Stimulated activated naive CD4-positive, alpha-beta T cell (primary cell): Measurements from ENCODE around the gene ZNF496.
"Not testable (repeated sequence)": the region's sequence is repeated elsewhere in the genome, so short reads cannot be mapped to it uniquely, and the experiment has no call there.

Source experiments
- DNase-seq, 6 experiments: peaks; one replicate each; lab custom pipeline; 2025; lab: John Stamatoyannopoulos, UW

ZNF496 gene

DNA sequence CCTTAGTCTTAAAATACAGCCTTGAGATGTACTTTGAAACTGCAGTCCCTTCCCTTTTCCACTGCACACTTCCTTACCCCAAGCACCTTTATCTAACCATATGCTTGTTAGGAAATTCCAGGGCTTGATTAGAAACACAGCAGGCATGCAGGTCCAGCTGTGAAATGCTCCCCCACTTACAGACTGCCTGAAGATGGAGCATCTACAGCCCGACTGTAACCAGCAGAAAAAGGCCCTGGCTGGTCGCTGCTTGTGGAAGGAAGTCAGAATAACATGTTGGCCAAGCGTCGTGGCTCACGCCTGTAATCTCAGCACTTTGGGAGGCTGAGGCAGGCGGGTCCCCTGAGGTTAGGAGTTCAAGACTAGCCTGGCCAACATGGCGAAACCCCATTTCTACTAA, 38.6 kb downstream of the ZNF496 start:
- DNase-seq = no peak

DNA sequence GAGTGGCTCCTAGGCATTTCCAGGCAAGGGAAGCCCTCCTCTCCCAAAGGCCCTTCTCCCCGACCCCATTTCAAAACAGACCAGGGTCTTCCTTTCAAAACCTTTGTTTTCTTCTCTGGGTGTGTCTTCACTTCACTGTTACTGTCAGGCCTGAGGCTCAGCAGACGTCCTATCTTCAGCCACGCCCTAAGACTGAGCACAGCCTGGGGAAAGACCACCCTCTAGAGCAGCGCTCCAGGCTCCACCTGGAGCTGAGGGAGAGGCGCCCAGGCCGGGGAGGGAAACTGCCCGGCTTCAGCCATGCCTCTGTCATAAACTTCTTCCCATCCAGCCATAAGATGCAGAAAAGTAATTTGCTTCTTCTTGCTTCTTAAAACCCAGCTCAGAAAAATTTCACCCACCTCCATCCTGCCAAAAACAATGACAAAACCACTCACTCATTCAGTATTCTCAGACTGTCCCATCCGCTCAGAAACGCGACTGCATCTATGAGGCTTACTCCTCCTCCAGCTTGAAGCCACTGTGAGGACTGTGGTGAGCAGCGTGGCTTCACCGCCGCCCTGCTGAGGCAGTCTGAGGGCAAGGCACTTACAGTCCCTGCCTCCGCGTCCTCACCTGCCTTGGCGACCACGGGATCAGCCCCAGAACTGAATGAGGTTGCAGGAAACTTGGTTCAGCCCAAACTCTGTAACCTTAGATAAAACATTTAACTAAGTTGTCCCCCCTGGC, 39.7 kb downstream of the ZNF496 start:
- DNase-seq = no peak

DNA sequence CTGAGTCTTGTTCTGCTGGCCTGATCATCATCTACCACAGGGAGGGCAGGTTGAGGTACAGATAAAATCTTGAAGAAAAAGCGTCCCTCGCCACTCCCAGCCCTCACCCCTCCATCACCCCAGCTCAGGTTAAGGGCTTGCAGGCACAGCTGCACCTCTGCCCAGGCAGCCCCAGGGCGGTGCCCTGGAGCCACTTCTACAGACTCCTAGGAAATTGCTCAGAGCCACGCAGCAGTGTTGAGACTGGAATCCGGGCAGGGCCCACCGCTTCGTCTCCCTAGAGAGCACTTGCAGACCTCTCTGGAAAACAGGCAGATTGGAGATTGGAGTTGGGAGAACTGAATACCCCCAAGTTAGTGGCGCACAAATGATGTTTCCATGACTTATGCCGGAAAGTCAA, 40.5 kb downstream of the ZNF496 start:
- DNase-seq = no peak

DNA sequence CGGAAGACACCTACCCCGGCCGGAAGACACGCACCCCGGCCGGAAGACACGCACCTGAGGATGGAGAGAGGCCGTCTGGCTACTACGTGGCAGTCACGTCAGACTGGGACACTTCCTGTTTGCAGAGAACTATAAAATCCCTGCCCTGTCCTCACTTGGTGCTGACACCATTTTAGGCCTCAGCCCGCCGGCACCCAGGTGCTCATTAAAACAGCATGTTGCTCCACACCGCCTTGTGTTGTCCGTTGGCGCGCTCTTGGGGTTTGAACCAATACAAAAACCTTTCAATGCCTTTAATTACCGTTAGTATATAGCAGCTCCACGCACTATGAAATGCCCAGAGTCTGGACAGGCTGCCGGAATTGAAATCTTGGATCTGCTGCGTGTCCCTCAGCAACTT, 41.1 kb downstream of the ZNF496 start:
- no peak for DNase-seq

DNA sequence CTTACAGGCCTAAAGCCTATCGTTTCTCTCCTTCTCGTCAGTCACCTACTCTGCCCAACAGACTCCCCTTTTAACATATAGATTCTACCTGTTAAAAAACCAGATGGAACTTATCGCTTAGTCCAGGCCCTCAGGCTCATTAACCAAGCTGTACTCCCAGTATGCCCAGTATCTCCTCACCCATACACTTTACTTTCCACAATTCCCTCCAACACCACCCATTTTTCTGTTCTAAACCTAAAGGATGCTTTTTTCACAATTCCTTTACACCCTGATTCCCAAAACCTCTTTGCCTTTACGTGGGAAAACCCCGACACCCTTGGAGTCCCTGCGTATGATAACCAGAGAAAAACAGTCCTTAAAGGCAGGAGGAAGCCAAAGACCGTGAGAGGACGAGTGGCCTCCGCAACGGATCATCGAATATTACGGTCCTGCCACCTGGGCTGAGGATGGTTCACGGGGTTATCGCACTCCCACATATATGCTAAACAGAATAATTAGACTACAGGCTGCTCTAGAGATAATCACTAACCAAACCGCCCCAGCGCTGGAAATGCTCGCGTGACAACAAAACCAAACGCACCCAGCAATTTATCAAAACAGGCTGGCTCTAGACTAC, 42.3 kb downstream of the ZNF496 start:
- DNase-seq = not testable (repeated sequence)

DNA sequence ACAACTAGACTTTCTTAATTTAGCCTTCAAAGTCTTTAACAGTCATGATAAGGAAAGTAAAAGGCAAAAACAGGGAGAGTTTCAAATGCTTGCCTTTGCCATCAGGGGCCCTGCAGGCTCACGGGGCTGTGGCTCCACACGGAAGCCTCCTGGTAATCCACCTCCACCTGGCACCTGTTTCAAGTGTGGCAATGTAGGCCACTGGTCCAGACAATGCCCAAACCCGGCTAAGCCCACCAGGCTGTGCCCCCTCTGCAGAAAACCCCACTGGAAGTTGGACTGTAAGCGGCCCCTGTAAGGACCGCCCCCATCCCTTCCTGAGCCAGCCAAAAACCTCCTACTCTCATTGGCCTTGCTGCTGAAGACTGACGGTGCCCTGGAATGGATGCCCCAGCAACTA, 43.3 kb downstream of the ZNF496 start:
- no peak for DNase-seq

DNA sequence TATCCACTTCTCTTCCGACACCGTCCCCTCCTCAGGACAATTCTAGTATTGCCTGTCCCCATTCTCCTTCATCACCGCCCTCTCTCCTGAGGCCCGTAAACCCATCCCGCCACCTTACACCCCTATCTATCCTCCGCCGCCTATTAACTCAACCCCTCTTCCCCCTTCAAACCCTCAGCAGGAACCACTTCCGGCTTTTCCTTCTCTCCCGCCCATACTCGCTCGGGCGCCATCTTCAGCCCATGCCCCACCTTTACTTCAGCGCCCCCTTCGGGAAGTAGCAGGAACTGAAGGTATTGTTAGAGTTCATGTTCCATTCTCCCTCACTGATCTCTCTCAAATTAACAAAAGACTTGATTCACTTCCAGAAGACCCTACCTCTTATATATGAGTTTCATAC, 44.2 kb downstream of the ZNF496 start:
- DNase-seq = no peak

DNA sequence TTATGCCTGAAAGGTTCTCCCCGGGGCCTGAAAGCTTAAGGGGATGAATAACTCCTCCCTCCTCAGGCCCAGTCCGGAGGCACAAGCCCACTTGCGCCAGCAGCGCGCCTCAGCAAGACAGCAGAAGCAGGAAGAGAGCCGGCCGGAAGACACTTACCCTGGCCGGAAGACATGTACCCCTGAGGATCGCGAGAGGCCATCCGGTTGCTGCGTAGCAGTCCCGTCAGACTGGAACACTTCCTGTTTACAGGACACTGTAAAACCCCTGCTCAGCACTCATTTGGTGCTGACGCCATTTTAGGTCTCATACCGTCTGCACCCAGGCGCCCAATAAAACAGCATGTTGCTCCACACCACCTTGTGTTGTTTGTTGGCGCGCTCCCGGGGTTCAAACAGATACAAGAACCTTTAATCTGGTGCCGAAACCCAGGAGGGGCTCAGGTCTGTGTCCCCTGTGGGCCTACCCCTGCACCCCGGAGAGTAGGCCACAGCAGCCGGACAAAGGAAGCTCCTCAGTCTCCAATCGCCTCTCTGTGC, 45.5 kb downstream of the ZNF496 start:
- DNase-seq = no peak

DNA sequence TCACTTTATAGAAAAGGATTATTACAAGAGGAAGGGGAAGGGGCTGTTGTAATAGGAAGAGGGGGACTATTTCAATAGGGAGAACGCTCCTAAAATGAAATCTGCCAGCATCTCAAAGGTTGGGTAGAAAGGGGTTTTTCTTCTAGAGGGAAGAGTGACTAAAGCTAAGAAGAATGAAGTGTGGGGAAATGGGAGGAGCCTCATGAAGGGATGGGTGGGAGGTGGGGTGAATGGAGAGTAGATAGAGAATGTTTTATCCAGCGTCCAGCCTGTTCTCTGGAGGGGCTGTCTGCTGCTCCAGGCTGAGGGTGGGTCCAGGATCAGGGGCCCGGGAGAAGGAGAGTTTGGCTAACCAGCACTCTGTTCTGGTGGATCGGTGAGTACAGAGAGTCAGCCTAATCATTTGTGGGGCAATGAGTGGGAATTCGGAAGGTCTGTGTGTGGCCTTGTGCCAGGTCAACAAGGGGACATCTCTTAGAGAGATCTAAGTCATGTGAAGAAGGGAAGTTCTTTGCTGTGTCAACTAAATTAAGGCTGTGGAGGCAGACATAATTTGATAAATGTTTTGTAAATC, 50.6 kb downstream of the ZNF496 start:
- DNase-seq = no peak

DNA sequence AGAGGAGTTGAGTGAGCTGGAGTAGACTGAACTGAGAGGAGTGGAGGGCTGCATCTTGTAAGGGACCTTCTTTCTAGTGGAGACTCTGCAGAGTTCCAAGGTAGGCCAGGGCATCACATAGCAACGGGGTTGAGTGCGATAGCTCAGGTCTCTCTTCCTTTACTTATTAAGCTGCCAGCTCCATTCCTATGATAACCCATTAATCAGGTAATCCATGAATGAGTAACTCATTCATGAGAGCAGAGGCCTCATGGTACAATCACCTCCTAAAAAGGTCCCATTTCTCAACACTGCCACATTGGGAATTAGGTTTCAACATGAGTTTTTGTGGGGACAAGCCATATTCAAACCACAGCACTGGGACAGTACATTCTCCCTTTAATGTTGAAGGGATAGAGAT, 54.5 kb downstream of the ZNF496 start:
- no peak for DNase-seq

DNA sequence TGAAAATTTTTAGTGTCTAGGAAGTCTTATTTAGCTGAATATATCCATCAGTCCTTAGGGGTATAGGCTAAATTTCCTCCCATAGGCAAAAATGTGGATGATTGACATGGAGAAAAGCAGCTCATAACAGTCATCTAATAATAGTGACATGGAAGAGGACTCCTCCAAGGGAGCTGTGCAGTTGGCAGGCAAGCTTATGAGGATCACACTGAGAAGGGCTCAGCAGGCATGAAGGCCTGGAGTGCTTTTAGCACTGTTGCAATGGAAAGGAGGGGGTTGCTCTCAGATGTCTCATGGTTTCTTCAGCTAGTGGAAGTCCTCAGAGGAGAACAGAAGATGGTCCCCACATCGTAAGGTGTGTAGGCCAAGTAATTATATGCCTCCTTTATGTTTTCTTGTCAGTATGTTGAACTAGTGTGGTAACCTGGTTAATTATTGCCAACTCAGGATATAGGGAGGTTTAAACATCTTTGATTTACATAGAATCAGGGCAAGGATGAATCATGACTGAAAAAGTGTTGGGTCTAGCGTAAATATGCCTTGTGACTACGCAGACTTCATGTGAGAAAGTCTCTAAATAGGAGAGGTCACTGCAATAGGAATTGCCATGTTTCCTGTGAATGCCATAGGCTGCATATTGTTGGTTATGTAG, 56.9 kb downstream of the ZNF496 start:
- no peak for DNase-seq

DNA sequence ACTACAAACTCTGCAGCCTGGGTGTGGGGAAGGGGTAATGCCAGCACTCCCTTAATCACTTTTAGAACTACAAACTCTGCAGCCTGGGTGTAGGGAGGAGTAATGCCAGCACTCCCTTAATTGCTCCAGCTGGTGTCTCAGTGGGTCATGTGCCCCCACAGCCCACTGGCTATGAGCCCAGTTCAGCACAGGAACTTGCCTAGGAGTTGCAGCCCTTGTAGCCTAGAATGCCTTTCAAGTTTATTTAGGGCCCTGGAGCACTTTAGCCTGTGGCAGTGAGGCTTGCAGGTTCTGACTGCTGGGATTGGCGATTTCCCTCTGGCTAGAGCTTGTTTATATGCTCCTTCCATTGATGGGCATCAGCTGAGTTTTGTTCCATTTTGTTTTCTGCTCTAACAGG, 58.7 kb downstream of the ZNF496 start:
- no peak for DNase-seq

DNA sequence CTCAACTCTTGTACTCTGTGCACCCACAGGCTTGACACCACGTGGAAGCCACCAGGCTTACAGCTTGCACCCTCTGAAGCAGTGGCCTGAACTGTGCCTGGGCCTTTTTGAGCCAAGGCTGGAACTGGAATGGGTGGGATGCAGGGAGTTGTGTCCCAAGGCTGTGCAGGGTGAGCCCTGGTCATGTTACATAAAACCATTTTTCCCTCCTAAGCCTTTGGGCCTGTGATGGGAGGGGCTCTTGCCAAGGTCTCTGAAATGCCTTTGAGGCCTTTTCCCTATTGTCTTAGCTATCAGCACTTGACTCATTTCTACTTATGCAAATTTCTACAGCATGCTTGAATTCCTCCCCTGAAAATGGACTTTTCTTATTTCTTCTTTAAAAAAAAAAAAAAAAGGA, 61.7 kb downstream of the ZNF496 start:
- no peak for DNase-seq

DNA sequence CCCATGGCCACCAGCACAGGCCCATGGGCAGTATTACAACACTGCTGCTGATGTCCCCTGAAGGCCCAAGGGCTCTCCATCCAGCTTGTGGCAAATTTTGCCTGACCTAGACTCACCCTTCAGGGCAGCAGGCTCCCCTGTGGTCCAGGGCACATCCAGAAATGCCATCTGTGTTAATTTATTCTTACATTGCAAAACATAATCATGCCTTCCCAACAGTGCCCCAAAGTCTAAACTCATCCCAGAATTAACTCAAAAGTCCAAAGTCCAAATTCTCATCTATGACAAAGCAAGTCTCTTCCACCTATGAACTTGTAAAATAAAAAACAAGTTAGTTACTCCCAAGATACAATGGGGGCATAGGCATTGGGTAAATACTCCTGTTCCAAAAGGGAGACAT, 62.5 kb downstream of the ZNF496 start:
- DNase-seq = no peak

DNA sequence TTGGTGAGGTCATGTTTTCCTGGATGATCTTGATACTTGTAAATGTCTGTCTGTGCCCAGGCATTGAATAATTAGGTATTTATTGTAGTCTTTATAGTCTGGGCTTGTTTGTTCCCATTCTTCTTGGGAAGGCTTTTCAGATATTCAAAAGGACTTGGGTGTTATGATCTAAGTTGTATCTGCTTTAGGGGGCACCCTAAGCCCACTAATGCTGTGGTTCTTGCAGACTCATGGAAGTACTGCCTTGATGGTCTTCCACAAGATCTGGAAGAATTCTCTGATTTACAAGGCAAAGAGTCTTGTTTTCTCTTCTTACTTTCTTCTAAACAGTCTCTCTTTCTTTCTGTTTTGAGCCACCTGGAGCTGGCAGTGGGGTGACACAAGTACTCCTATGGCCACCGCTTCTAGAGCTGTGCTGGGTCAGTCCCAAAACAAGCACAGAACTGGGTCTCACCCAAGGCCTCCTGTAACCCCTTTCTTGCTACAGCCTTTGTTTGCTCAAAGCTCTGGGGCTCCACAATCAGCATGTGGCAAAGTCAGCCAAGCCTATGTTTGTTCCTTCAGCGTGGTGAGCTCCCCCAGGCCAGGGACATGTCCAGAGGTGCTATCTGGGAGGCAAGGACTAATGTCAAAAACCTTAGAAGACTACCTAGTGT, 63.1 kb downstream of the ZNF496 start:
- DNase-seq = no peak

DNA sequence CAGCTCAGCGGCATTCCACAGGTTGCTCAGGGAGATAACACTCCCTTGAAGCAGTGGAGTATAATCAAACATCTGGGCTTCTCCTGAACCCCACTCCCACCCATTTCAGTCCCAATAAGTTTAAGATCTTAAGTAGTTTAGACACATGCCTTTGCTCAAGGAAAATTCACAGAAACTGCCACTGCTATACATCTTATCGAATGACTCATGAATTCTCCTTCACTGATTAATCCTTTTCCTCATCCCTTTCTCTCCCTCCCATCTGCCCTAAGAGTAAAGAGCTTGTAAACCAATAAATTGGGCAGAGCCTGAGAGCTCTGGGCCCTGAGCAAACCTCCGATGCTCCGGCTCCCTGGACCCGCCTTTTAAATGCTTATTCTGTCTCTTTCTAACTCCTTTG, 65.6 kb downstream of the ZNF496 start:
- DNase-seq = no peak

DNA sequence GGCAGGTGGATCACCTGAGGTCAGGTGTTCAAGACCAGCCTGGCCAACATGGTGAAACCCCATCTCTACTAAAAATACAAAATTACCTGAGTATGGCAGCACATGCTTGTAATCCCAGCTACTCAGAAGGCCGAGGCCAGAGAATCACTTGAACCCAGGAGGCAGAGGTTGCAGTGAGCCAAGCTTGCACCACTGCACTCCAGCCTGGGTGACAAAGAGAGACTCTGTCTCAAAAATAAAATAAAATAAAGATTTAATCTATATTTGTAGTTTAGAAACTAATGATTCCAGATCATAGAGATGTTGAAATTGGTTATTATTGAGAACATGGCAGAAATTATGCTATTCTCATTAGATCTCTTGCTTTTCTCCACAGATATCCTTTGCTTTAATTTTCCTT, 75.9 kb downstream of the ZNF496 start, which contains the start of gene VN1R5:
Gene VN1R5, plus strand, starts transcription at position 301 of the 400 bp plus-strand sequence.
- DNase-seq = not testable (repeated sequence)

DNA sequence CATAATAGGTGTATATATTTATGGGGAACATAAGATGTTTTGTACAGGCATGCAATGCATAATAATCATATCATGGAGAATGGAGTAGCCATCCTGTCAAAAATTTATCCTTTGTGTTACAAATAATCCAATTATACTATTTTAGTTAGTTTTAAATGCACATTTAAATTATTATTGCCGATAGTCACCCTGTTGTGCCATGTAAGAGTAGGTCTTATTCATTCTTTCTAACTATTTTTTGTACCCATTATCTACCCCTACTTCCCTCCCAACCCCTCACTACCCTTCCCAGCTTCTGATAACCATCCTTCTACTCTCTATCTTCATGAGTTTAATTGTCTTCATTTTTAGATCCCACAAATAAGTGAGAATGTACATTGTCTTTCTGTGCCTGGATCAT, 84.1 kb downstream of the ZNF496 start:
- DNase-seq = no peak
